Measurements from ENCODE around the gene ADGRL1. TPM values are rescaled to one million over a fixed set of nuclear protein-coding genes. Genes with fewer than 3 reads are reported as not detected.
"Not testable (repeated sequence)": the region's sequence is repeated elsewhere in the genome, so short reads cannot be mapped to it uniquely, and the experiment has no call there.

The ADGRL1 gene
- 13.3 TPM for polyA plus RNA-seq (2013, experiment 1 of 2; ENCODE audit: insufficient read length)
- 12.9 TPM for polyA plus RNA-seq (2013, experiment 2 of 2; ENCODE audit: insufficient read length)

GRCh38 chr19:14205452-14206287 is at the start of gene ADGRL1:
Gene ADGRL1 (minus strand): TSS chr19:14206169. CDS start chr19:14183602, 22,567 bp downstream.
- DNase-seq, result not testable (repeated sequence)

GRCh38 chr19:14255316-14255715 is 49.3 kb upstream of the ADGRL1 start:
- DNase-seq, result not testable (repeated sequence)

GRCh38 chr19:14253822-14254599 is 48.0 kb upstream of the ADGRL1 start:
- not testable (repeated sequence) for DNase-seq

GRCh38 chr19:14252136-14252535 is 46.2 kb upstream of the ADGRL1 start:
- DNase-seq, result not testable (repeated sequence)

- no peak for DNase-seq
These were observed 44.9 kb upstream of the ADGRL1 start for GRCh38 chr19:14250870-14251269.

- DNase-seq, result not testable (repeated sequence)
These were observed 44.3 kb upstream of the ADGRL1 start for GRCh38 chr19:14250315-14250714.

GRCh38 chr19:14249891-14250290 is 43.9 kb upstream of the ADGRL1 start:
- not testable (repeated sequence) for DNase-seq

- peak; percentile 27 for DNase-seq
These were observed 43.2 kb upstream of the ADGRL1 start for GRCh38 chr19:14249012-14249754.

- peak; percentile 78 for DNase-seq
These were observed 42.6 kb upstream of the ADGRL1 start for GRCh38 chr19:14248578-14249011.

GRCh38 chr19:14247548-14248471 is 41.8 kb upstream of the ADGRL1 start:
- DNase-seq, result not testable (repeated sequence)

GRCh38 chr19:14247205-14247547 is 41.2 kb upstream of the ADGRL1 start:
- DNase-seq, result not testable (repeated sequence)

- not testable (repeated sequence) for DNase-seq
These were observed 38.4 kb upstream of the ADGRL1 start for GRCh38 chr19:14244393-14244792.

- not testable (repeated sequence) for DNase-seq
These were observed 37.7 kb upstream of the ADGRL1 start for GRCh38 chr19:14243718-14244117.

- DNase-seq, result no peak
These were observed 31.3 kb upstream of the ADGRL1 start for GRCh38 chr19:14237014-14237941.

- not testable (repeated sequence) for DNase-seq
These were observed 27.0 kb upstream of the ADGRL1 start for GRCh38 chr19:14232945-14233344.

- DNase-seq, result peak; percentile 69
These were observed 22.6 kb upstream of the ADGRL1 start for GRCh38 chr19:14228446-14229071.

- DNase-seq, result not testable (repeated sequence)
These were observed 20.5 kb upstream of the ADGRL1 start for GRCh38 chr19:14226498-14226897.

- DNase-seq, result no peak
These were observed 16.9 kb upstream of the ADGRL1 start for GRCh38 chr19:14222886-14223285.

GRCh38 chr19:14221345-14221744 is 15.4 kb upstream of the ADGRL1 start:
- DNase-seq, result peak; percentile 39

All from fibroblast of skin of abdomen (primary cell).